Neutrophil (primary cell): ENCODE measurements around the gene TSPAN8.

Source experiments
- H3K27ac ChIP-seq: fragments of 200-600 bp; sonication (generic); 2 replicates; pipeline ENCODE4 v1.5.1; 2016; ENCODE audit warnings: mild to moderate bottlenecking, moderate library complexity
- H3K27me3 ChIP-seq: fragments of 200-600 bp; sonication (generic); 2 replicates; pipeline ENCODE4 v1.6.0; 2016; ENCODE audit warnings: mild to moderate bottlenecking
- H3K36me3 ChIP-seq: fragments of 200-600 bp; sonication (generic); 2 replicates; pipeline ENCODE4 v1.5.1; 2017
- H3K4me1 ChIP-seq, 2 experiments: fragments of 200-600 bp in 1 of 2; sonication (generic) in 1 of 2; 1 replicate in 1 of 2; 2 replicates in 1 of 2; pipeline versions ENCODE4 v1.5.1 to v1.6.1; 2013 to 2016; ENCODE audit warnings: low read depth in 1 of 2, low read length in 1 of 2, mild to moderate bottlenecking in 1 of 2, moderate library complexity in 1 of 2; ENCODE audit not compliant: control insufficient read depth in 1 of 2, insufficient read depth in 1 of 2
- H3K4me3 ChIP-seq, 2 experiments: fragments of 200-600 bp in 1 of 2; sonication (generic) in 1 of 2; 1 replicate in 1 of 2; 2 replicates in 1 of 2; pipeline ENCODE4 v1.5.1; 2013 to 2016; ENCODE audit warnings: low read depth in 1 of 2, low read length in 1 of 2, mild to moderate bottlenecking in 1 of 2, moderate library complexity in 1 of 2
- H3K9me3 ChIP-seq: fragments of 200-600 bp; sonication (generic); 2 replicates; pipeline ENCODE4 v1.5.1; 2016
- CTCF ChIP-seq: fragments of 200-600 bp; sonication (generic); IDR thresholded peaks from 2 replicates; pipeline ENCODE4 v1.5.1; 2016; ENCODE audit warnings: antibody characterized with exemption

Gene TSPAN8

GRCh38 chr12:71186571-71187288 is 28.9 kb upstream of the TSPAN8 start:
- no peaks in the 10 kb centered on the region for H3K4me1 ChIP-seq
- H3K9me3 ChIP-seq, result no peaks in the 10 kb centered on the region
- no peaks in the 10 kb centered on the region for H3K36me3 ChIP-seq
- no peak for TF ChIP-seq CTCF
- no peak overlapping the region for H3K4me3 ChIP-seq
- H3K27ac ChIP-seq, result no peak overlapping the region
- H3K27me3 ChIP-seq, result no peaks in the 10 kb centered on the region

GRCh38 chr12:71183846-71184245 is 26.0 kb upstream of the TSPAN8 start:
- H3K27me3 ChIP-seq, result no peaks in the 10 kb centered on the region

GRCh38 chr12:71183018-71183417 is 25.2 kb upstream of the TSPAN8 start:
- Histone ChIP-seq H3K27ac (no peak overlapping the region), H3K4me3 (no peak overlapping the region)
- no peak for TF ChIP-seq CTCF

More at GRCh38 chr12:71183846-71184245, 26.0 kb upstream of the TSPAN8 start:
- Histone ChIP-seq H3K4me3 (no peak overlapping the region), H3K9me3 (no peaks in the 10 kb centered on the region), H3K27ac (no peak overlapping the region), H3K4me1 (no peaks in the 10 kb centered on the region), H3K36me3 (no peaks in the 10 kb centered on the region)
- TF ChIP-seq CTCF, result no peak

GRCh38 chr12:71178162-71178561 is 20.4 kb upstream of the TSPAN8 start:
- no peak for TF ChIP-seq CTCF
- no peak overlapping the region for H3K27ac ChIP-seq
- H3K9me3 ChIP-seq, result no peaks in the 10 kb centered on the region
- H3K27me3 ChIP-seq, result no peaks in the 10 kb centered on the region
- no peaks in the 10 kb centered on the region for H3K36me3 ChIP-seq
- no peak overlapping the region for H3K4me3 ChIP-seq
- H3K4me1 ChIP-seq, result no peaks in the 10 kb centered on the region

More at GRCh38 chr12:71183018-71183417, 25.2 kb upstream of the TSPAN8 start:
- no peaks in the 10 kb centered on the region for H3K4me1 ChIP-seq
- no peaks in the 10 kb centered on the region for H3K9me3 ChIP-seq
- no peaks in the 10 kb centered on the region for H3K27me3 ChIP-seq
- no peaks in the 10 kb centered on the region for H3K36me3 ChIP-seq

GRCh38 chr12:71174825-71175224 is 17.0 kb upstream of the TSPAN8 start:
- TF ChIP-seq CTCF, result no peak

More at GRCh38 chr12:71174825-71175224, 17.0 kb upstream of the TSPAN8 start:
- Histone ChIP-seq H3K27me3 (no peaks in the 10 kb centered on the region), H3K4me1 (no peaks in the 10 kb centered on the region), H3K4me3 (no peak overlapping the region), H3K27ac (no peak overlapping the region), H3K36me3 (no peaks in the 10 kb centered on the region), H3K9me3 (no peaks in the 10 kb centered on the region)
